Neuron (in vitro differentiated cells): ENCODE results near the gene KLF4.

Experiments used
- H2AFZ ChIP-seq: one replicate; pipeline ENCODE4 v1.6.1; 2013; ENCODE audit warnings: low read depth, mild to moderate bottlenecking, inconsistent platforms, low read length, moderate library complexity
- H3K27me3 ChIP-seq: one replicate; pipeline ENCODE4 v1.6.1; 2013; ENCODE audit warnings: low read length; ENCODE audit not compliant: insufficient read depth
- H3K36me3 ChIP-seq: one replicate; pipeline ENCODE4 v1.6.1; 2013; ENCODE audit warnings: low read length; ENCODE audit not compliant: insufficient read depth
- H3K4me1 ChIP-seq: one replicate; pipeline ENCODE4 v1.6.1; 2013; ENCODE audit warnings: low read length; ENCODE audit not compliant: insufficient read depth
- H3K4me3 ChIP-seq: 2 replicates; pipeline ENCODE4 v1.5.1; 2013; ENCODE audit warnings: mild to moderate bottlenecking, low read length, moderate library complexity
- H3K9me3 ChIP-seq: one replicate; pipeline ENCODE4 v1.6.1; 2013; ENCODE audit warnings: low read length

The KLF4 gene

GRCh38 chr9:107489687-107490605 is at the start of gene KLF4:
Gene KLF4, minus strand, starts transcription at chr9:107489769. Its CDS starts 597 bp downstream, at chr9:107489172.
- Histone ChIP-seq H3K36me3 (no peaks in the 10 kb centered on the region), H3K4me3 (peak within 1 kb of the TSS; percentile 56), H3K4me1 (peaks cover 20% of the 10 kb centered on the region), H3K9me3 (no peaks in the 10 kb centered on the region), H2AFZ (peak within 1 kb of the TSS; percentile 93), H3K27me3 (peaks cover 78% of the 10 kb centered on the region)

GRCh38 chr9:107536462-107536861 is 46.9 kb upstream of the KLF4 start:
- Histone ChIP-seq H3K9me3 (no peaks in the 10 kb centered on the region), H3K36me3 (no peaks in the 10 kb centered on the region), H2AFZ (no peak overlapping the region), H3K4me1 (no peaks in the 10 kb centered on the region), H3K27me3 (no peaks in the 10 kb centered on the region), H3K4me3 (no peak overlapping the region)

GRCh38 chr9:107534510-107535078 is 45.0 kb upstream of the KLF4 start:
- Histone ChIP-seq H3K4me3 (no peak overlapping the region), H3K27me3 (no peaks in the 10 kb centered on the region), H3K4me1 (no peaks in the 10 kb centered on the region), H2AFZ (no peak overlapping the region), H3K36me3 (no peaks in the 10 kb centered on the region), H3K9me3 (no peaks in the 10 kb centered on the region)

GRCh38 chr9:107530679-107531078 is 41.1 kb upstream of the KLF4 start:
- H2AFZ ChIP-seq, result no peak overlapping the region
- H3K9me3 ChIP-seq, result no peaks in the 10 kb centered on the region
- no peaks in the 10 kb centered on the region for H3K4me1 ChIP-seq
- H3K4me3 ChIP-seq, result no peak overlapping the region
- no peaks in the 10 kb centered on the region for H3K36me3 ChIP-seq
- H3K27me3 ChIP-seq, result no peaks in the 10 kb centered on the region

- Histone ChIP-seq H3K27me3 (no peaks in the 10 kb centered on the region), H3K4me3 (no peak overlapping the region), H2AFZ (no peak overlapping the region), H3K4me1 (no peaks in the 10 kb centered on the region), H3K9me3 (no peaks in the 10 kb centered on the region), H3K36me3 (no peaks in the 10 kb centered on the region)
These were observed 39.1 kb upstream of the KLF4 start for GRCh38 chr9:107528686-107529085.

- no peaks in the 10 kb centered on the region for H3K4me1 ChIP-seq
- no peaks in the 10 kb centered on the region for H3K36me3 ChIP-seq
- H3K27me3 ChIP-seq, result no peaks in the 10 kb centered on the region
- H2AFZ ChIP-seq, result no peak overlapping the region
- no peaks in the 10 kb centered on the region for H3K9me3 ChIP-seq
- H3K4me3 ChIP-seq, result no peak overlapping the region
These were observed 34.0 kb upstream of the KLF4 start for GRCh38 chr9:107523539-107523938.

- Histone ChIP-seq H3K9me3 (no peaks in the 10 kb centered on the region), H3K27me3 (no peaks in the 10 kb centered on the region), H3K4me3 (no peak overlapping the region), H3K4me1 (no peaks in the 10 kb centered on the region), H2AFZ (no peak overlapping the region), H3K36me3 (no peaks in the 10 kb centered on the region)
These were observed 30.6 kb upstream of the KLF4 start for GRCh38 chr9:107520186-107520585.

GRCh38 chr9:107518037-107518807 is 28.7 kb upstream of the KLF4 start:
- Histone ChIP-seq H3K4me1 (no peaks in the 10 kb centered on the region), H3K4me3 (no peak overlapping the region), H3K27me3 (no peaks in the 10 kb centered on the region), H3K9me3 (no peaks in the 10 kb centered on the region), H3K36me3 (no peaks in the 10 kb centered on the region), H2AFZ (no peak overlapping the region)

GRCh38 chr9:107513464-107514100 is 24.0 kb upstream of the KLF4 start:
- no peaks in the 10 kb centered on the region for H3K9me3 ChIP-seq
- no peak overlapping the region for H2AFZ ChIP-seq
- no peaks in the 10 kb centered on the region for H3K4me1 ChIP-seq
- no peaks in the 10 kb centered on the region for H3K27me3 ChIP-seq
- no peak overlapping the region for H3K4me3 ChIP-seq
- no peaks in the 10 kb centered on the region for H3K36me3 ChIP-seq

GRCh38 chr9:107504585-107505455 is 15.3 kb upstream of the KLF4 start:
- Histone ChIP-seq H3K36me3 (no peaks in the 10 kb centered on the region), H3K27me3 (no peaks in the 10 kb centered on the region), H2AFZ (no peak overlapping the region), H3K4me1 (no peaks in the 10 kb centered on the region), H3K9me3 (peaks cover 2% of the 10 kb centered on the region), H3K4me3 (no peak overlapping the region)

- H3K4me1 ChIP-seq, result no peaks in the 10 kb centered on the region
- H2AFZ ChIP-seq, result no peak overlapping the region
- H3K36me3 ChIP-seq, result no peaks in the 10 kb centered on the region
- no peak overlapping the region for H3K4me3 ChIP-seq
- H3K27me3 ChIP-seq, result no peaks in the 10 kb centered on the region
- H3K9me3 ChIP-seq, result peaks cover 2% of the 10 kb centered on the region
These were observed 12.9 kb upstream of the KLF4 start for GRCh38 chr9:107502464-107502863.
